Subcutaneous adipose tissue (tissue), 4 donors: ENCODE measurements around the gene GAK. TPM values are rescaled to one million over a fixed set of nuclear protein-coding genes. Genes with fewer than 3 reads are reported as not detected.

ENCODE experiments used
- total RNA-seq, 4 donors: library from RNA; depleted of rRNA; stranded (reverse); fragments of >200 nt; gene quantifications; one replicate each; pipeline ENCODE4 v1.1.0, GENCODE V29; 2016
- TF ChIP-seq, protein P1 (sequence below): fragments of 450-650 bp; IDR thresholded peaks from one replicate; pipeline ENCODE4 v1.5.1; 2016; ENCODE audit warnings: low read depth, mild to moderate bottlenecking, control low read depth, antibody characterized with exemption, moderate library complexity

The GAK gene
- total RNA-seq, 4 donors from 2014 or later, result 37.3 to 124 (median 58.7) TPM

DNA sequence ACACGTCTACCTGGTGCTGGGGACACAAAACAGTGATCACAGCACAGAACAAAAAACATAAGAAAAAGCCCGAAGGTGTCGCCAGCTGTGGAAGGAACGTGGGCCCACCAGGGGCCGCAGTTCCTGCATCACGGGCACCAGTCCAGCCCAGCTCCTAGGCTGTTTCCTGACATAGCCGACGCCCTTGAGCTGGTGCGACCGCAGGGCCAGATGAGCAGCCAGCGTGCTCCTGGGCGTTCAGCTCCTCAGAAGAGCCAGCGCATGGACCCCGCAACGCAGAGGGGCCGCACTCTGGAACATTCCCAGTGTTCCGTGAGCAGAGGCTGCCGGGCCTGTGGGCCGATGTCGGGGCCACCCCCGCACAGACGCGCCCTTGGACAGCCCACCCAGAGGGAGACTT, 44.1 kb downstream of the GAK start:
- TF ChIP-seq, protein P1, sequence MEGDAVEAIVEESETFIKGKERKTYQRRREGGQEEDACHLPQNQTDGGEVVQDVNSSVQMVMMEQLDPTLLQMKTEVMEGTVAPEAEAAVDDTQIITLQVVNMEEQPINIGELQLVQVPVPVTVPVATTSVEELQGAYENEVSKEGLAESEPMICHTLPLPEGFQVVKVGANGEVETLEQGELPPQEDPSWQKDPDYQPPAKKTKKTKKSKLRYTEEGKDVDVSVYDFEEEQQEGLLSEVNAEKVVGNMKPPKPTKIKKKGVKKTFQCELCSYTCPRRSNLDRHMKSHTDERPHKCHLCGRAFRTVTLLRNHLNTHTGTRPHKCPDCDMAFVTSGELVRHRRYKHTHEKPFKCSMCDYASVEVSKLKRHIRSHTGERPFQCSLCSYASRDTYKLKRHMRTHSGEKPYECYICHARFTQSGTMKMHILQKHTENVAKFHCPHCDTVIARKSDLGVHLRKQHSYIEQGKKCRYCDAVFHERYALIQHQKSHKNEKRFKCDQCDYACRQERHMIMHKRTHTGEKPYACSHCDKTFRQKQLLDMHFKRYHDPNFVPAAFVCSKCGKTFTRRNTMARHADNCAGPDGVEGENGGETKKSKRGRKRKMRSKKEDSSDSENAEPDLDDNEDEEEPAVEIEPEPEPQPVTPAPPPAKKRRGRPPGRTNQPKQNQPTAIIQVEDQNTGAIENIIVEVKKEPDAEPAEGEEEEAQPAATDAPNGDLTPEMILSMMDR, result no peak

DNA sequence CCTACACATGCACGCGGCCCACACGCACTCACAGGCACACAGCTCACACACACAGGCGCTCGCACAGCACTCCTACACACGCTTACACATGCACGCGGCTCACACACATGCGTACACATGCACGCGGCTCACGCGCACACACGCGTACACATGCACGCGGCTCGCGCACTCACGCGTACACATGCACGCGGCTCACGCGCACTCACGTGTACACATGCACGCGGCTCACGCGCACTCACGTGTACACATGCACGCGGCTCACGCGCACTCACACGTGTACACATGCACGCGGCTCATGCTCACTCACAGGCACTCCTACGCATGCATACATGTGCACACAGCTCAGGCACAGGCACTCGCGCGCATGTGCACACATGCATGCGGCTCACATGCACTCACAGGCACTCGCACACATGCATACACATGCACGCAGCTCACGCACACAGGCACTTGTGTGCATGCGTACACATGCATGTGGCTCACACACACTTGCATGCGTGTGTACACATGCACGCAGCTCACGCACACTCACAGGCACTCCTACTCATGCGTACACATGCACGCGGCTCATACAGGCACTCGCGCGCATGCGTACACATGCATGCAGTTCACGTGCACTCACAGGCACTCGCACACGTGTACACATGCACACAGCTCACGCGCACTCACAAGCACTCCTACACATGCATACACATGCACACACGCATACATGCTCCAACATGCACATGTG, 44.9 kb downstream of the GAK start:
- TF ChIP-seq, protein P1, result no peak

DNA sequence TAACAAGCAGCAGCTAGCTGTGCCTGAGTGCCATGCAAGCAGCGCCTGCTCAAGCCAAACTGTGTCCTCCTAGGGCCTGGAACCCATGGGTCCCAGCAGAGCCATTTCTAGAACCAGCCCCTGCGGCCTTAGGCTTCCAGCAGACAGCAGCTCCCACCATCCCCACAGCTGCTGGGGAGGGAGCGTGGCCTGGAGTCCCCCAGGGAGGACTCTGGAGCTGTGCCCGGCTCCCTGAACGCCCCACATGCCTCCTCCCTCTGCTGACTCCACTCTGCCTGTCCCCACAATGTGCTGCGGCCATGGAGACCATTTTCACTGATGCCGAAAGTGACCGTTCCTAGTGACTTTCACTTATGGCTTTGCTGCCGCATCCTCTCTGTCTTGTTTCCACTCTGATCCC, 45.9 kb downstream of the GAK start:
- TF ChIP-seq, protein P1, result no peak

DNA sequence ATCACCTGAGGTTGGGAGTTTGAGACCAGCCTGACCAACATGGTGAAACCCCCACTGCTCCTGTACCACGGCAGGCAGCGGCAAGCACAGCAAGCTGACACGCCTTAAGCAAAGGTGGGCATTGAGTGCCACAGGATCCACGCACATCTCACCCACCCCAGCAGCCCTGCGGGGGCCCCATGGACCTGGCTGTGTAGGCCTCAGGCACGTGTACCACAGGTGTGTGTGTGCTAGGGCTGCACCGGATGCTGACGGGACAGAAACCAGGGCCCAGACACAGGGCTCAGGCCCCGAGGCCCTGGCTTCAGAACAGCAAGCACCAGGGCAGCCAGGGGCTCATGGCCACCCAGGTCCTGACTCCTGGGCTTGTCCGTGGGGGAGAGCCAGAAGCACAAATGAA, 46.8 kb downstream of the GAK start:
- TF ChIP-seq, protein P1, result no peak

DNA sequence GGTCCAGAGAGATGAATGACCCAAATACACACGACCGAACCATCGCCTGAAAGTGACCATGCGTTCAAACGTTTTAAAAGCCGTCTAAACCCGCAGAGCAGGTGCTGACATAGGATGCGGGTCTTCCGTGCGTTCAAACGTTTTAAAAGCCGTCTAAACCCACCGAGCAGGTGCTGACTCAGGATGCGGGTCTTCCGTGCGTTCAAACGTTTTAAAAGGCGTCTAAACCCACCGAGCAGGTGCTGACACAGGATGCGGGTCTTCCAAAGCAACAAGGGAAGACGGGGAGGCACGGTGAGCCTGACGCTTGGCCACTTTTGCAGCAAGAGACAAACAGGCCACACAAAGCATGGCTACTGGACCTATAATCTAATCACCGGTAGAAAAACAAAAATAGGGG, 47.2 kb downstream of the GAK start:
- TF ChIP-seq, protein P1, result no peak

DNA sequence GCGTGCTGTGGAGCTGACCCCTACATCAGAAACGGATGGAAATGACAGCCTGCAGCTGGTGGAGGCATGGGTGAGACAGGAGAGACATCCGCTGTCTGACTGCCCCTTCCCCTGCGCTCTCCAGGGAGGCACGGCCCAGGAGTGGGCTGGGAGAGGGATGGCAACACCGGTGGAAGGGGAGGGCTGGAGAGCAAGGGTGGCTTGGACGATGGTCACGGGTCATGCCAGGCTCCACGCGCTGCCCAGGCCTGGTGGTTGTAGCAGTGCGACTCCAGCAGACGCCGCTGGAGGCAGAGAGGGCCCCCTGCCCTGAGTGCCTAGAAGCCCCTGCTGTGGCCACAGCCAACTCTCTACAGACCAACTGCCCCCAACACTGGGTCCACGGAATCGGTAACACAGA, 47.9 kb downstream of the GAK start:
- TF ChIP-seq, protein P1, result no peak

DNA sequence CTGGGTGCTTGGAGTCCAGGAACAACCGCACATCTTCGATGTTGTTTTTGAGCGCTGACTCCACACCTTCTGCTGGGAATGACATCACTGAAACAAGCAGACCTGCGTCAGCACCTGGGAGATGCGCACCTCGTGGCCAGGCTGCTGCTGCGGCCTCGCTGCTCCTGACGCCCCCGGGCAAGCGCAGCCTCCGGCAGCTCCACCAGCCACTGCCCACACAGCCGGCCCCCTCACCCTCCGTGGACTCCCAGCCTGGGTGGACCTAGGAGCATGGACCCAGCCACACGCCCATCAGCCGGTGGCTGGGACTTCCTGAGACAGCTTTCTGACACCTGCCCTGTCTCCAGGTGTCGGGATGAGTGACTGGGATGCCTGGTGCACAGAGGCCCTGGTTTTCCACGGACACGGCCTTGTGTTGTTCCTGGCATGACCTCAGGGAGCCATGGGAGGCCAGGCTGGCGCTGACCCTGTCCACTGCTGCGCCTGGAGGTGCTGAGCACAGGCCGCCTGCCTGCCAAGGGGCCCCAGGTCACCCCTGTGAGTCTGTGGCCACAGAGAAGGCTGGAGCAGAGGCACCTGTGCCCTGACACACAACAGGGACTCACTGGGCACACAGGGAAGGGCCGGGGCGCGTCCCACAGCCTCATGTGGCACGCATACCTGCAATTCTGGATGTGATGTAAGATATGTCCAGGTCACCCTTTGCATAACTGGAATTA, 48.6 kb downstream of the GAK start:
- TF ChIP-seq, protein P1, result no peak
